ENCODE data around the gene TNNT2. TPM values are rescaled to one million over a fixed set of nuclear protein-coding genes. Genes with fewer than 3 reads are reported as not detected.

Gene TNNT2
- total RNA-seq, 1 donor from 2014 or later, result 89.2 TPM

DNA sequence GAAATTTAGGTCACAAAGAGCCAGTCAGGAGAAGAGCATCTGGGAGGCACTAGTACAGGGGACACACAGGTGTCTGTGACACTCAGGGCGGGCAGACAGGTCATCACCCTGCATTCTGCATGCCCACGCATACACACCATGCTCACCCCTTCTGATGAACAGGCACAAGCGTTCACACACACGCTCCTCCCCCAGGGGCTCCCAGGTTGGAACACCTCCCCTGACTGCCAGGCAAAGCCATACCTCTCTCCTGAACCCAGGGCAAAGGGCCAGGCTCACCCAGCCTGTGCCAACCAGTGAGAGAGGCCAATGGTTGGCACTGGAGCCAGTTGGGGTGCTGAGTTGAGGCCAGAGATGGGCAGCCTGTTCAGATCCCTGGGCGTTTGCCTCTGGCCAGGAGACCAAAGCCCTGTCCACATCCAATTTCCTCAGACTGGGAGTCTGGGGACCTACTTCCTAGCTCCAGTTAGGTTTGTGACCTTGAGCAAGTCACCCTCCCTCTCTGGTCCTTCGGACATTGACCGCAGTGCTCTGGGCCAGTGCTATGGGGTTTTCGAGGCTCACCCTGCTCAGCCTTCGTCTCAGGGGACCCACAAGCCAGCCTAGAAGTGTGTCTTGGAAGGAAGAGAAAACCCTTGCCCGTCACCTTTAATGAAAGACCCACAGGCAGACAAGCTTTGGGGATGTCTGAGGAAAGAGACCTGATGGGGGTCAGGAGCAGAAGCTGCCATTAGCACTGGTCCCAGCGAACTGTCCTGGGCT lies 27.4 kb upstream of the TNNT2 start:
- Histone ChIP-seq H3K9me3 (ENCODE audit: control insufficient read depth in 3 of 3, low read length in 3 of 3) (no peaks in the 10 kb centered on the region), H3K36me3 (ENCODE audit: control insufficient read depth in 3 of 3, insufficient read depth in 3 of 3, low read length in 3 of 3) (peaks cover 10 to 30% (median 18%) of the 10 kb centered on the region in 3 donors), H3K27me3 (ENCODE audit: control insufficient read depth in 3 of 3, insufficient read depth in 3 of 3, low read length in 3 of 3) (peaks cover 0 to 7% (median 7%) of the 10 kb centered on the region in 3 donors), H3K4me3 (ENCODE audit: low read length in 3 of 3) (no peak overlapping the region), H3K27ac (ENCODE audit: low read depth, low read length) (peak overlapping the region; percentile 45), H3K4me1 (ENCODE audit: control insufficient read depth in 3 of 3, insufficient read depth in 3 of 3, low read length in 3 of 3) (peaks cover 0 to 12% (median 8%) of the 10 kb centered on the region in 3 donors), H3K9ac (ENCODE audit: low read depth in 1 of 3, low read length in 3 of 3) (no peak overlapping the region)

DNA sequence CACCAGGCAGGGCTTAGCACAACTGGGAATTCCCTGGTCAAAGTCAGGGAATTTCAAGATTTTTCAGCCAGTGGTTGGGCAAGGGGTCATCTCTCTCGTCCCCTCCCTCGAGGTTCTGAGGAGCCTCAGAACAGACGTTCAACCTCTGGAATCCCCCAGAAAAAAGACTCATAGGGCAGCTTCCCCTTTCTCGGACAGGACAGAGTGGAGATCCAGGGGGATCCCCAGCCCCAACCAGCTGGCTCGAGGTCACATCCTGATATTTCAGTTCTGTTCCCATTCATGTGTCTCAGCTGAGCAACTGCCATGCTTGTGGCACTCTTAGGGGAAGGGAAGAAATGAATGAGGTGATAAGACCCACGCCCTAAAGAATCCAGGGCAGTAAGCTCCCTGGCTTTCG lies 26.6 kb upstream of the TNNT2 start:
- Histone ChIP-seq H3K9ac (ENCODE audit: low read depth in 1 of 3, low read length in 3 of 3) (no peak overlapping the region), H3K36me3 (ENCODE audit: control insufficient read depth in 3 of 3, insufficient read depth in 3 of 3, low read length in 3 of 3) (peaks cover 2 to 21% (median 10%) of the 10 kb centered on the region in 3 donors), H3K4me3 (ENCODE audit: low read length in 3 of 3) (no peak overlapping the region), H3K27ac (ENCODE audit: low read depth, low read length) (no peak overlapping the region), H3K27me3 (ENCODE audit: control insufficient read depth in 3 of 3, insufficient read depth in 3 of 3, low read length in 3 of 3) (peaks cover 0 to 13% (median 12%) of the 10 kb centered on the region in 3 donors), H3K4me1 (ENCODE audit: control insufficient read depth in 3 of 3, insufficient read depth in 3 of 3, low read length in 3 of 3) (peaks cover 0 to 9% (median 4%) of the 10 kb centered on the region in 3 donors), H3K9me3 (ENCODE audit: control insufficient read depth in 3 of 3, low read length in 3 of 3) (no peaks in the 10 kb centered on the region)

DNA sequence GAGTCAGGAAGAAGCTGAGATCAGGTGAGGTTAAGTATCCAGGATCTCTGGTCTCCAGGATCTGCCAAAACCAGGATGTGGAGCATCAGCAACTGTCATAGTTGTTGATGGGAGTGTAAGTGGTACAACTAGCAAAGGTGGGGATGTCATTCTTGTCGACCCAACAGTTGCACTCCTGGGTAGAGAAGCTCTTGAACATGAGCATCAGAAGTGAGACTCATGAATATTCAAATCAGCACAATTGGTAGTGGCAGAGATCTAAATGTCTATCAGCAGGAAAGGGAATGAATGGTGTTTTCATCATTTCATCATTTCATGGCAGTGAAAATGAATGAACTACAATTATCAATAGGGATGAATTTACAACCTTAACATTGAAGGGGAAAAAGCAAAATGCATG lies 25.9 kb upstream of the TNNT2 start:
- peaks cover 0 to 18% (median 18%) of the 10 kb centered on the region in 3 donors for H3K27me3 ChIP-seq (ENCODE audit: control insufficient read depth in 3 of 3, insufficient read depth in 3 of 3, low read length in 3 of 3)
- H3K4me1 ChIP-seq (ENCODE audit: control insufficient read depth in 3 of 3, insufficient read depth in 3 of 3, low read length in 3 of 3), result peaks cover 0 to 11% (median 8%) of the 10 kb centered on the region in 3 donors
- H3K27ac ChIP-seq (ENCODE audit: low read depth, low read length), result no peak overlapping the region
- H3K9me3 ChIP-seq (ENCODE audit: control insufficient read depth in 3 of 3, low read length in 3 of 3), result no peaks in the 10 kb centered on the region
- peaks cover 0 to 14% (median 6%) of the 10 kb centered on the region in 3 donors for H3K36me3 ChIP-seq (ENCODE audit: control insufficient read depth in 3 of 3, insufficient read depth in 3 of 3, low read length in 3 of 3)
- H3K4me3 ChIP-seq (ENCODE audit: low read length in 3 of 3), result no peak overlapping the region
- no peak overlapping the region for H3K9ac ChIP-seq (ENCODE audit: low read depth in 1 of 3, low read length in 3 of 3)

DNA sequence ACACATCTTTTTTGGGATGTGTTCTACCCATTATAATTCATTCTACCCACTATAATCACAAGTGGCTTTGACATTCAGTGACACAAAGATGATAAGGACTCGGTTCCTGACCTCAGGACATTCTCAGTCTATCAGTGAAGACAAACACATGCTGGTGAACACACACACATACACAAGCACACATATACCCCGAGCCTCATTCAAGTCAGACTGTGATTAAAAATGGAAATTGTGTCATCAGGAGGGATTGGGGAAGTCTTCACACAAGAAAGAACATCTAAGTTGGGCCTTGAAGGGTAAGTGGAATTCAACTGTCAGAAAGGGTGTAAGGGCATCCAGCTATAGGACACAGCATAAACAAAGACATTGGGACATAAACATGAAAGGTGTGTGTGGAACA lies 24.2 kb upstream of the TNNT2 start:
- Histone ChIP-seq H3K36me3 (ENCODE audit: control insufficient read depth in 3 of 3, insufficient read depth in 3 of 3, low read length in 3 of 3) (no peaks in the 10 kb centered on the region), H3K27ac (ENCODE audit: low read depth, low read length) (no peak overlapping the region), H3K9me3 (ENCODE audit: control insufficient read depth in 3 of 3, low read length in 3 of 3) (no peaks in the 10 kb centered on the region), H3K4me3 (ENCODE audit: low read length in 3 of 3) (no peak overlapping the region), H3K4me1 (ENCODE audit: control insufficient read depth in 3 of 3, insufficient read depth in 3 of 3, low read length in 3 of 3) (peaks cover 7 to 19% (median 10%) of the 10 kb centered on the region in 3 donors), H3K27me3 (ENCODE audit: control insufficient read depth in 3 of 3, insufficient read depth in 3 of 3, low read length in 3 of 3) (peaks cover 0 to 18% (median 18%) of the 10 kb centered on the region in 3 donors), H3K9ac (ENCODE audit: low read depth in 1 of 3, low read length in 3 of 3) (no peak overlapping the region)

DNA sequence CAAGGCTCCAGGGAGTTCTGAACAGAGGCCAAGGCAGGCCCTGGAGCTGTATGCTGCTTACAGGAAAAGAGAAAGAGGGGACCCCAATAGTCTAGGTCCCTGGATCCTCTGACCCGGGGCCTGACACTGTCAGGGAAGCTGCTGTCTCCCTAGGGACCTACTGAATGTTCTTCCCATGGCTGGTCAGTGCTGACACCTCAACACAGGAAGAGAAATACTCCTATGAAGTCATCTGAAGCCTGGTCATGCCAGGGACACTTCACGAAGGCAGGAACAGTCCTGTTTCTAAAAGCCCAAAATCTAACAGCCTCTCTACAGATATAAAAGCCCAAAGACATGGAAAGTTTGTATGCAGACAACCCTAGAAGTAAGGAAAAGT lies 23.4 kb upstream of the TNNT2 start:
- Histone ChIP-seq H3K4me3 (ENCODE audit: low read length in 3 of 3) (no peak overlapping the region), H3K36me3 (ENCODE audit: control insufficient read depth in 3 of 3, insufficient read depth in 3 of 3, low read length in 3 of 3) (no peaks in the 10 kb centered on the region), H3K9me3 (ENCODE audit: control insufficient read depth in 3 of 3, low read length in 3 of 3) (no peaks in the 10 kb centered on the region), H3K4me1 (ENCODE audit: control insufficient read depth in 3 of 3, insufficient read depth in 3 of 3, low read length in 3 of 3) (peaks cover 15 to 25% (median 16%) of the 10 kb centered on the region in 3 donors), H3K9ac (ENCODE audit: low read depth in 1 of 3, low read length in 3 of 3) (no peak overlapping the region), H3K27ac (ENCODE audit: low read depth, low read length) (no peak overlapping the region), H3K27me3 (ENCODE audit: control insufficient read depth in 3 of 3, insufficient read depth in 3 of 3, low read length in 3 of 3) (peaks cover 0 to 18% (median 18%) of the 10 kb centered on the region in 3 donors)

DNA sequence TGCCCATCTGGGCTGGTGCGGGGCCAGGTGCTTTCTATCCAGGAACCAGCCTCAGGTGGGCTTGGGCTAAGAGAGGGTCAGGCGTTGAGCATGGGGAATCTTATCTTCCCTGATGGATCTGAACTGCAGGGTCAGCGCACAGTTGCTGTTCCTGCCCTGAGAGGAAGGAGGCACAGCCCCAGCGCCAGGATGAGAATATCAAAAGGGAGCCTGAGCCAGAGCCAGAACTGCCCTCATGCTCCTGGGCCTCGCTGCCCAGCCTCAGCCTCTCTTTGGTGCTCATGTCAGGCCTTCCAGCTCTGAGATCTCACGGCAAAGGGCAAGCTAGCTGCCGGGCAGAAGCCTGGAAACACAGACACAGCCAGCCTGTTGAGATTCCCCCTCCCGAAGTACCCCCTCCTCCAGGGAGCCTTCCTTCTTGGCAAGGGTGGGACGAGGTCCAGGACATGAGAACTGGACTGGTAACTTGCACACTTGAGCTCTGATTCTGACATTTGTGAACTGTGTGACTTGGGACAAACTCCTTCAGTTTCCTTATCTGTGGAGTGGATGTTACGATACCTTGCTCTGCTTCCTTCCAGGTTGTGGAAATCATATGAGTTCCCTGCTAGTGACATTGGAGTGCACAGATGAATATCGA lies 22.9 kb upstream of the TNNT2 start:
- H3K27ac ChIP-seq (ENCODE audit: low read depth, low read length), result no peak overlapping the region

DNA sequence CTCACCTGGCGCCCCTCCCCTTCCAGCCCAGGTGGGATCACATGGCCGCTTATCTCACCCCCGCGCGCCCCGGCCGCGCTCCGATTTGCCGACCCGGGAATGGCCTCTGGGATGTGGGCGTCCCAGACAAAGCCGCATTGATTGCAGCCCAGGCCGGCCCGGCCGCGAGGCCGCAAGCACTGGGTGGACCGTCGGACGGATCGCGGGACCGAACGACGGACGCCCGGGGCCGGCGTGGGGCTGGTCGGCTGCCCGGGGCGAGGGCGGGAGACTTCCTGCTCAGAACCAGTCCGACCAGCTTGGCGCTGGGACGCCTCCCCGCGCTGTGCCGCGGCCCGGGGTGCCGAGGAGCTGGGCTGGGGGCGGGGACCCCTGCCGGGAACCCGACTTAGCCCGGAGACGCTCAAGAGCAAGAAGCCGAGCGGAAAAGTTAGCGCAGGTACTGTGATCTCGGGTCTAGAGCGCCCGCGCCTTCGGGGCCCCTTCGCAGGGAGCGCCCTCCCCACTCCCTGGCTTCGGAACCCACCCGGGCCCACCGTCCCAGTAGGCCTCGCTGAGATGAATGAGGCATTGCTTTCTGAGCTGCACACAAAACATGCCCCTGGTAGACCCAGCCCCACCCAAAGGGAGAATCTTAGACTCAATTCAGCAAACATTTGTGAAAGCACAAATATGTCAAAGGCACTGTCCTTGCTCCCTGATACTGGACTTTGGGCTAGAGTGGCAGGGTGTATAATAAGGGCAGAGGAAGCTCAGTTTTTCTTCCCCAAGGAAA lies 22.1 kb upstream of the TNNT2 start:
- Histone ChIP-seq H3K9me3 (ENCODE audit: control insufficient read depth in 3 of 3, low read length in 3 of 3) (no peaks in the 10 kb centered on the region), H3K9ac (ENCODE audit: low read depth in 1 of 3, low read length in 3 of 3) (peak overlapping the region in 1 of 3 donors; percentile 33), H3K36me3 (ENCODE audit: control insufficient read depth in 3 of 3, insufficient read depth in 3 of 3, low read length in 3 of 3) (no peaks in the 10 kb centered on the region), H3K27me3 (ENCODE audit: control insufficient read depth in 3 of 3, insufficient read depth in 3 of 3, low read length in 3 of 3) (peaks cover 0 to 18% (median 16%) of the 10 kb centered on the region in 3 donors), H3K4me1 (ENCODE audit: control insufficient read depth in 3 of 3, insufficient read depth in 3 of 3, low read length in 3 of 3) (peaks cover 18 to 33% (median 19%) of the 10 kb centered on the region in 3 donors), H3K27ac (ENCODE audit: low read depth, low read length) (no peak overlapping the region), H3K4me3 (ENCODE audit: low read length in 3 of 3) (no peak overlapping the region)

More for the DNA sequence above, 22.9 kb upstream of the TNNT2 start:
- H3K27me3 ChIP-seq (ENCODE audit: control insufficient read depth in 3 of 3, insufficient read depth in 3 of 3, low read length in 3 of 3), result peaks cover 0 to 18% (median 18%) of the 10 kb centered on the region in 3 donors
- peak overlapping the region in 1 of 3 donors; percentile 33 for H3K9ac ChIP-seq (ENCODE audit: low read depth in 1 of 3, low read length in 3 of 3)
- H3K4me3 ChIP-seq (ENCODE audit: low read length in 3 of 3), result no peak overlapping the region
- H3K4me1 ChIP-seq (ENCODE audit: control insufficient read depth in 3 of 3, insufficient read depth in 3 of 3, low read length in 3 of 3), result peaks cover 18 to 30% (median 19%) of the 10 kb centered on the region in 3 donors
- H3K36me3 ChIP-seq (ENCODE audit: control insufficient read depth in 3 of 3, insufficient read depth in 3 of 3, low read length in 3 of 3), result no peaks in the 10 kb centered on the region
- H3K9me3 ChIP-seq (ENCODE audit: control insufficient read depth in 3 of 3, low read length in 3 of 3), result no peaks in the 10 kb centered on the region

DNA sequence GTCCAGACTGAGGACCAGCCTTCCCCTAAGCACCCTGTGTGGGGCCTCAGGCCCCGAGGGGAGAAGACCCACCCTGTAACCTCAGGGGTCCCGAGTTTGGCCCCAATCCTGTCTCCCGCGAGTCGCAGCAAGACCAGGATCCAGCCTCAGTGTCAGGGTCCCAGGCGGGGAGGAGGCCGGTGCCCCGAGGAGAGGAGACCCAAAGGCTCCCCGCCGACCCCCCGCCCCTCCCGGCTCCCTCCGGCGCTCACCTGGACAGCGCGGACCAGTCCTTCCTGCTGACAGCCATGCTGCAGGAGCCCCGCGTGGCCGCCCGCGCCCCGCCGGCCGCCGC lies 21.5 kb upstream of the TNNT2 start, which contains the start of gene LAD1:
Gene LAD1 (minus strand): TSS at position 307 of the 334 bp plus-strand sequence. CDS start 18 bp downstream, at position 289.
- Histone ChIP-seq H3K27me3 (ENCODE audit: control insufficient read depth in 3 of 3, insufficient read depth in 3 of 3, low read length in 3 of 3) (peaks cover 0 to 18% (median 16%) of the 10 kb centered on the region in 3 donors), H3K4me1 (ENCODE audit: control insufficient read depth in 3 of 3, insufficient read depth in 3 of 3, low read length in 3 of 3) (peaks cover 18 to 33% (median 19%) of the 10 kb centered on the region in 3 donors), H3K36me3 (ENCODE audit: control insufficient read depth in 3 of 3, insufficient read depth in 3 of 3, low read length in 3 of 3) (no peaks in the 10 kb centered on the region), H3K9me3 (ENCODE audit: control insufficient read depth in 3 of 3, low read length in 3 of 3) (no peaks in the 10 kb centered on the region), H3K4me3 (ENCODE audit: low read length in 3 of 3) (no peak within 1 kb of the TSS), H3K9ac (ENCODE audit: low read depth in 1 of 3, low read length in 3 of 3) (peak within 1 kb of the TSS in 1 of 3 donors; percentile 33), H3K27ac (ENCODE audit: low read depth, low read length) (no peak within 1 kb of the TSS)

DNA sequence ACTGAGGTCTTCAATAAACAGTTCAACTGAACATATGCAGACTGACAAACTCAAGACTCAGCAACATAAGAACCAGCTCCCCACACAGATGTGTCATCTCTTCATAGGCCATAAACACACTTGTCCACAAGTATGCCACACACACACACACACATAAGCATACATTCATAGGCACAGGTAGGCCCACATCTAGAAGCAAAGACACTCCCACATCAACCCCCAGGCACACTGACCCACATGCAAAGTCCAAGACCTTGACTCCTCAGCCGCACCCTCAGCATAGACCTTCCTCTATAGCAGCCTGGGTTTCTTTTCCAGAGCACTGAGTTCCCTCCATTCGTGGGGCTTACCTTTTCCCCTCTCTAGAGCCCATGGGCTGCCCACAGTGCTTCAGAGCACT lies 20.2 kb upstream of the TNNT2 start:
- Histone ChIP-seq H3K9ac (ENCODE audit: low read depth in 1 of 3, low read length in 3 of 3) (peak overlapping the region in 1 of 3 donors; percentile 8), H3K27me3 (ENCODE audit: control insufficient read depth in 3 of 3, insufficient read depth in 3 of 3, low read length in 3 of 3) (peaks cover 0 to 18% (median 16%) of the 10 kb centered on the region in 3 donors), H3K27ac (ENCODE audit: low read depth, low read length) (no peak overlapping the region), H3K36me3 (ENCODE audit: control insufficient read depth in 3 of 3, insufficient read depth in 3 of 3, low read length in 3 of 3) (no peaks in the 10 kb centered on the region), H3K4me3 (ENCODE audit: low read length in 3 of 3) (no peak overlapping the region), H3K9me3 (ENCODE audit: control insufficient read depth in 3 of 3, low read length in 3 of 3) (no peaks in the 10 kb centered on the region), H3K4me1 (ENCODE audit: control insufficient read depth in 3 of 3, insufficient read depth in 3 of 3, low read length in 3 of 3) (peaks cover 18 to 33% (median 19%) of the 10 kb centered on the region in 3 donors)
